Esophagus squamous epithelium (tissue), 5 donors: Measurements from ENCODE around the gene SLCO1B1. TPM values are rescaled to one million over a fixed set of nuclear protein-coding genes. Genes with fewer than 3 reads are reported as not detected.
"Not testable (repeated sequence)": the region's sequence is repeated elsewhere in the genome, so short reads cannot be mapped to it uniquely, and the experiment has no call there.

Experiments
- DNase-seq: peaks from one replicate; lab custom pipeline; 2025; lab: John Stamatoyannopoulos, UW
- H3K27ac ChIP-seq, 4 donors: fragments of 200-600 bp; sonication (generic); one replicate each; pipeline ENCODE4 v1.5.1; 2016 to 2019; ENCODE audit warnings: mild to moderate bottlenecking in 1 of 4
- H3K27me3 ChIP-seq, 4 donors: fragments of 200-600 bp; sonication (generic); 1 replicate in 3 of 4; 2 replicates in 1 of 4; pipeline versions ENCODE4 v1.5.1 to v1.6.0; 2017 to 2021; ENCODE audit warnings: antibody characterized with exemption in 1 of 4
- H3K36me3 ChIP-seq, 3 donors: fragments of 200-600 bp; sonication (generic); one replicate each; pipeline ENCODE4 v1.5.1; 2016 to 2019
- H3K4me1 ChIP-seq, 3 donors: fragments of 200-600 bp; sonication (generic); one replicate each; pipeline ENCODE4 v1.5.1; 2017 to 2019
- H3K4me3 ChIP-seq, 4 donors: fragments of 200-600 bp; sonication (generic); 1 replicate in 3 of 4; 2 replicates in 1 of 4; pipeline ENCODE4 v1.5.1; 2016 to 2019; ENCODE audit warnings: mild to moderate bottlenecking in 2 of 4, moderate library complexity in 1 of 4
- H3K9me3 ChIP-seq, 3 donors: fragments of 200-600 bp; sonication (generic); one replicate each; pipeline ENCODE4 v1.5.1; 2016 to 2019
- POLR2A ChIP-seq, 4 donors: fragments of 450-650 bp; IDR thresholded peaks; one replicate each; pipeline ENCODE4 v1.6.1; 2017; ENCODE audit warnings: antibody characterized with exemption in 4 of 4, mild to moderate bottlenecking in 4 of 4, moderate library complexity in 3 of 4
- WGBS, 2 donors: methylation state at CpG; one replicate each; pipeline ENCODE4 v1.1.5; 2018; 5-methylcytosine and 5-hydroxymethylcytosine counted together
- intact Hi-C: fragments of 100-400 bp; cut with DNase I; formaldehyde crosslinking; loops from one replicate; pipeline ENCODE4 v1.15.0; 2022
- total RNA-seq, 4 donors: library from RNA; depleted of rRNA; stranded (reverse); fragments of >200 nt; gene quantifications; one replicate each; pipeline ENCODE4 v1.1.0, GENCODE V29; 2016
- TF ChIP-seq, protein P1 (sequence below), 6 experiments: fragments of 450-650 bp in 4 of 6; fragments of 200-600 bp in 2 of 6; sonication (generic) in 2 of 6; IDR thresholded peaks; one replicate each; pipeline ENCODE4 v1.5.1; 2016 to 2019; ENCODE audit warnings: antibody characterized with exemption in 6 of 6, mild to moderate bottlenecking in 4 of 6, moderate library complexity in 4 of 6
- donor health status: DM: yes; HTN: yes; CAD: no.

The SLCO1B1 gene
- not detected for total RNA-seq

GRCh38 chr12:21130998-21131397, at the start of gene SLCO1B1:
Gene SLCO1B1 (plus strand): TSS chr12:21131194. CDS start chr12:21141575, 10,381 bp downstream.
- Histone ChIP-seq H3K27me3 (no peaks in the 10 kb centered on the region), H3K9me3 (no peaks in the 10 kb centered on the region), H3K4me1 (no peaks in the 10 kb centered on the region), H3K4me3 (no peak within 1 kb of the TSS), H3K27ac (no peak within 1 kb of the TSS), H3K36me3 (no peaks in the 10 kb centered on the region)
- no peak for TF ChIP-seq POLR2A (IDR thresholded peaks at IDR 0.05)
- TF ChIP-seq, protein P1, sequence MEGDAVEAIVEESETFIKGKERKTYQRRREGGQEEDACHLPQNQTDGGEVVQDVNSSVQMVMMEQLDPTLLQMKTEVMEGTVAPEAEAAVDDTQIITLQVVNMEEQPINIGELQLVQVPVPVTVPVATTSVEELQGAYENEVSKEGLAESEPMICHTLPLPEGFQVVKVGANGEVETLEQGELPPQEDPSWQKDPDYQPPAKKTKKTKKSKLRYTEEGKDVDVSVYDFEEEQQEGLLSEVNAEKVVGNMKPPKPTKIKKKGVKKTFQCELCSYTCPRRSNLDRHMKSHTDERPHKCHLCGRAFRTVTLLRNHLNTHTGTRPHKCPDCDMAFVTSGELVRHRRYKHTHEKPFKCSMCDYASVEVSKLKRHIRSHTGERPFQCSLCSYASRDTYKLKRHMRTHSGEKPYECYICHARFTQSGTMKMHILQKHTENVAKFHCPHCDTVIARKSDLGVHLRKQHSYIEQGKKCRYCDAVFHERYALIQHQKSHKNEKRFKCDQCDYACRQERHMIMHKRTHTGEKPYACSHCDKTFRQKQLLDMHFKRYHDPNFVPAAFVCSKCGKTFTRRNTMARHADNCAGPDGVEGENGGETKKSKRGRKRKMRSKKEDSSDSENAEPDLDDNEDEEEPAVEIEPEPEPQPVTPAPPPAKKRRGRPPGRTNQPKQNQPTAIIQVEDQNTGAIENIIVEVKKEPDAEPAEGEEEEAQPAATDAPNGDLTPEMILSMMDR (IDR thresholded peaks at IDR 0.05): no peak
- DNase-seq: no peak
- intact Hi-C loops: no loop called here
- WGBS, 2 donors: 71 to 74% methylated on average over 3 of the region's 3 CpGs

DNA sequence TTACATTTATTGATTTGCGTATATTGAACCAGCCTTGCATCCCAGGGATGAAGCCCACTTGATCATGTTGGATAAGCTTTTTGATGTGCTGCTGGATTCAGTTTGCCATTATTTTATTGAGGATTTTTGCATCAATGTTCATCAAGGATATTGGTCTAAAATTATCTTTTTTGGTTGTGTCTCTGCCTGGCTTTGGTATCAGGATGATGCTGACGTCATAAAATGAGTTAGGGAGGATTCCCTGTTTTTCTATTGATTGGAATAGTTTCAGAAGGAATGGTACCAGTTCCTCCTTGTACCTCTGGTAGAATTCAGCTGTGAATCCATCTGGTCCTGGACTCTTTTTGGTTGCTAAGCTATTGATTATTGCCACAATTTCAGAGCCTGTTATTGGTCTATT, 46.2 kb upstream of the SLCO1B1 start:
- WGBS, 2 donors: 0 to 80% methylated on average over 1 of the region's 2 CpGs
- intact Hi-C loops, H3K4me3 ChIP-seq, H3K27ac ChIP-seq, H3K27me3 ChIP-seq, H3K9me3 ChIP-seq, H3K36me3 ChIP-seq, H3K4me1 ChIP-seq, DNase-seq: not testable (repeated sequence)

DNA sequence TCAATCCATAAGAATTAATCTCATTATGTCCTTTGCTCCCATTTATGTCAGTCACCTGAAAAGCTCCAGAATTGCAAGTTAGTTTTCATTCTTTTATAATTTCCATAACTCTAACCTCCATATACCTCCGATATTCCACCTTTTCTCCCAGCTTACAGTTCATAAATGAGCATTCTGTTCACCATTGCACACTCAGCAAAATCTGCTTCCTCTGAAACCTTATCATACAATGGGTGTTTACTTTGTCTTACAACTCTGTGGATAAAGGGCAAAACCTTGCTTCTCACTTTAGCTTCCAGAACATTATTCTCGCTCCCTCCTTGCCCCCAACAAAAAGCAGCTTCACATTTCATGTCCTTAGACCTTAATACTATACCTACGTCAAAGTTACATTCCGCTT, 19.3 kb upstream of the SLCO1B1 start:
- Histone ChIP-seq H3K27ac (no peak overlapping the region), H3K27me3 (no peaks in the 10 kb centered on the region), H3K4me3 (no peak overlapping the region), H3K36me3 (no peaks in the 10 kb centered on the region), H3K9me3 (no peaks in the 10 kb centered on the region), H3K4me1 (no peaks in the 10 kb centered on the region)
- 54 to 72% methylated on average over 4 of the region's 4 CpGs for WGBS, 2 donors
- no peak for DNase-seq
- TF ChIP-seq, protein P1 (IDR thresholded peaks at IDR 0.05): no peak
- no peak for TF ChIP-seq POLR2A (IDR thresholded peaks at IDR 0.05)
- intact Hi-C loops: no loop called here

- H3K27ac ChIP-seq: no peak overlapping the region
- 75 to 85% methylated on average over 7 of the region's 7 CpGs for WGBS, 2 donors
- no peak for DNase-seq
- TF ChIP-seq, protein P1 (IDR thresholded peaks at IDR 0.05): no peak
- no peak for TF ChIP-seq POLR2A (IDR thresholded peaks at IDR 0.05)
- H3K27me3 ChIP-seq: no peaks in the 10 kb centered on the region
- H3K9me3 ChIP-seq: no peaks in the 10 kb centered on the region
- intact Hi-C loops: no loop called here
- H3K36me3 ChIP-seq: no peaks in the 10 kb centered on the region
- H3K4me1 ChIP-seq: no peaks in the 10 kb centered on the region
- H3K4me3 ChIP-seq: no peak overlapping the region
Measured at GRCh38 chr12:21113266-21113665, 17.7 kb upstream of the SLCO1B1 start.

DNA sequence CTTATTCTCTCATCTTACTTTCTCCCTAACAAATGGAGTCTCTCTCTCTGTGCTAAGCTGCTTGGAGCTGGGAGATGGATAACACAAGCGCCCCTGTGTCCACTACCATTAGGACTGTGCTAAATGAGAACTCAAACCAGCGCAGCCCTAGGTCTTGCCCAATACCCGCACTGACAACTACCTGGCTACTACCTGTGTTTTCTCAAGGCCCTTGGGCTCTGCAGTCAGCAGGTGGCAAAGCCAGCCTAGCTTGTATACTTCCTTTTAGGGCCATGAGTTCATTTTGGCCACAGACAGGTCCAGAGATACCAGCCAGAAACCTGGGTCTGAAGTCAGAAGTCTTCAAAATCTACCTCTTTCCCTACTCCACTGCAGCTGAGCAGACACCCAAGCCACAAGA, 13.0 kb upstream of the SLCO1B1 start:
- Histone ChIP-seq H3K27ac (no peak overlapping the region), H3K9me3 (no peaks in the 10 kb centered on the region), H3K4me3 (no peak overlapping the region), H3K36me3 (no peaks in the 10 kb centered on the region), H3K4me1 (no peaks in the 10 kb centered on the region), H3K27me3 (no peaks in the 10 kb centered on the region)
- 58 to 95% methylated on average over 2 to 3 of the region's 3 CpGs for WGBS, 2 donors
- TF ChIP-seq, protein P1 (IDR thresholded peaks at IDR 0.05): no peak
- no peak for TF ChIP-seq POLR2A (IDR thresholded peaks at IDR 0.05)
- DNase-seq: no peak
- intact Hi-C loops: no loop called here

DNA sequence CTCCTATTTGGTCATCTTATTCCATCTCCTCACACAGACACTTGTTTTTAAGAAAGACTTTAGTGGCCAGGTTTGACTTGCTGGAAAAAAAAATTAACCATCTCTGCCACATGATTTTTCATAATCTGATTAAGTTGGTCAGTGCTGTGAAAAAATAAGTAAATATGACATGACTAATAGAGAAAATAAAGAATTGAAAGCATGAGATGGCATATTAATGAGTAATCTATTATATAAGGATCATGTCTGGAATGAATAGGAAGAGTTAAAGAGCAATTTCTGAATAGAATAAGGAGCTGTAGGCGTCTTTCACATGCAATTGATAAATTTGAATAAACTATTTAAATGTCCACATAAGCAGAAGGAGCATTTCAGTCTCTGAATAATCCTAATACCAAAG, 12.2 kb upstream of the SLCO1B1 start:
- no peak for DNase-seq
- Histone ChIP-seq H3K9me3 (no peaks in the 10 kb centered on the region), H3K4me1 (no peaks in the 10 kb centered on the region), H3K4me3 (no peak overlapping the region), H3K27me3 (no peaks in the 10 kb centered on the region), H3K27ac (no peak overlapping the region), H3K36me3 (no peaks in the 10 kb centered on the region)
- TF ChIP-seq POLR2A (IDR thresholded peaks at IDR 0.05): no peak
- TF ChIP-seq, protein P1 (IDR thresholded peaks at IDR 0.05): no peak
- intact Hi-C loops: no loop called here
- 19 to 33% methylated on average over 1 of the region's 1 CpG for WGBS, 2 donors
